Loucy (cell line): ENCODE results near the gene TUBB2A.

Experiments used
- H2AFZ ChIP-seq: fragments of 200-600 bp; sonication (generic); 2 replicates; pipeline ENCODE4 v1.6.0; 2016; ENCODE audit warnings: antibody characterized with exemption, mild to moderate bottlenecking, low read length, moderate library complexity
- H3F3A ChIP-seq: fragments of 200-600 bp; 2 replicates; pipeline ENCODE4 v1.6.0; 2016; ENCODE audit warnings: antibody characterized with exemption, low read depth, mild to moderate bottlenecking
- H3K27me3 ChIP-seq: fragments of 200-600 bp; sonication (generic); 2 replicates; pipeline ENCODE4 v1.6.1; 2014; ENCODE audit warnings: low read length, mild to moderate bottlenecking; ENCODE audit not compliant: insufficient read depth, poor library complexity, severe bottlenecking
- H3K36me3 ChIP-seq: fragments of 200-600 bp; sonication (generic); 2 replicates; pipeline ENCODE4 v1.6.1; 2016; ENCODE audit warnings: low read length; ENCODE audit not compliant: insufficient read depth
- H3K4me1 ChIP-seq: fragments of 200-600 bp; sonication (generic); 2 replicates; pipeline ENCODE4 v1.5.1; 2014; ENCODE audit warnings: low read length, mild to moderate bottlenecking; ENCODE audit not compliant: insufficient read depth, poor library complexity, severe bottlenecking
- H3K4me2 ChIP-seq: fragments of 200-600 bp; sonication (generic); 2 replicates; pipeline ENCODE4 v1.6.0; 2014; ENCODE audit warnings: antibody characterized with exemption, low read length, low read depth, mild to moderate bottlenecking; ENCODE audit not compliant: poor library complexity, severe bottlenecking
- H3K4me3 ChIP-seq: fragments of 200-600 bp; sonication (generic); 2 replicates; pipeline ENCODE4 v1.5.1; 2014; ENCODE audit warnings: low read length, mild to moderate bottlenecking, mixed read lengths; ENCODE audit not compliant: poor library complexity, severe bottlenecking
- H3K79me2 ChIP-seq: fragments of 200-600 bp; sonication (generic); 2 replicates; pipeline ENCODE4 v1.6.1; 2014; ENCODE audit warnings: low read length; ENCODE audit not compliant: insufficient read depth
- H3K9ac ChIP-seq: fragments of 200-600 bp; sonication (generic); 2 replicates; pipeline ENCODE4 v1.6.0; 2014; ENCODE audit warnings: mild to moderate bottlenecking, low read depth, low read length, moderate library complexity; ENCODE audit not compliant: poor library complexity, severe bottlenecking
- H3K9me2 ChIP-seq: fragments of 200-600 bp; sonication (generic); replicated peaks from 2 replicates; pipeline ENCODE4 v1.6.1; 2016; ENCODE audit warnings: low read depth, low read length, mixed read lengths
- H3K9me3 ChIP-seq: fragments of 200-600 bp; sonication (generic); 2 replicates; pipeline ENCODE4 v1.6.1; 2014; ENCODE audit warnings: mild to moderate bottlenecking, antibody characterized with exemption, low read length, low read depth; ENCODE audit not compliant: insufficient read depth
- H4K20me1 ChIP-seq: fragments of 200-600 bp; sonication (generic); 2 replicates; pipeline ENCODE4 v1.6.0; 2014; ENCODE audit warnings: antibody characterized with exemption, low read length, mild to moderate bottlenecking; ENCODE audit not compliant: insufficient read depth, poor library complexity, severe bottlenecking
- CTCF ChIP-seq: fragments of 200-600 bp; sonication (generic); conservative IDR thresholded peaks from 2 replicates; pipeline ENCODE4 v1.5.1; 2014; ENCODE audit warnings: mild to moderate bottlenecking, antibody characterized with exemption, low read length
- EZH2phosphoT487 ChIP-seq: fragments of 200-600 bp; IDR thresholded peaks from 2 replicates; pipeline ENCODE4 v1.6.1; 2018; ENCODE audit warnings: antibody characterized with exemption, mild to moderate bottlenecking, moderate library complexity, borderline replicate concordance

The TUBB2A gene

DNA sequence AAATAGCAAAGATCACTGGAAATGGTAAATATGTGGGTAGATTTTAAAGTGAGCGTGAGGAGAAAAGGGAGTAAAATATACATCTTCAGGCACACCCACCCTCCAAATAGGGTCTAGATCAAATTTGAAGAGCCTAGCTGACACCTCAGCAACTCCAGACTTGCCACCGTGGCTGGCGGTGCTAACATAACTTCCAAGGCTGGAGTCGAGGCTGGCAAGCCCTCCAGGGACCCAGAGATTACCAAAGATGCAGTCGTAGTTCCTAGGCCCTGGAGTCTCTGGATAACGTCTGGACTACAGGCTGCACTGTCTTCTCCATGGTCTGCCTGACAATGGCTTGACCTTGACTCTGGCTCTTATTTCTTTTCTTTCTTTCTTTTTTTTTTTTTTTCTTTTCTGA, 47.6 kb upstream of the TUBB2A start:
- Histone ChIP-seq H4K20me1 (no peaks in the 10 kb centered on the region), H3K4me1 (no peaks in the 10 kb centered on the region), H3K9ac (no peak overlapping the region), H3F3A (no peaks in the 10 kb centered on the region), H3K79me2 (no peaks in the 10 kb centered on the region), H3K27me3 (no peaks in the 10 kb centered on the region), H3K36me3 (no peaks in the 10 kb centered on the region), H3K4me3 (no peak overlapping the region), H3K4me2 (no peak overlapping the region), H2AFZ (no peak overlapping the region), H3K9me3 (no peaks in the 10 kb centered on the region), H3K9me2 (no peaks in the 10 kb centered on the region)
- TF ChIP-seq CTCF: no peak
- no peak for TF ChIP-seq EZH2phosphoT487

- no peak overlapping the region; the same call in 1 of the 2 replicates for H2AFZ ChIP-seq
- no peaks in the 10 kb centered on the region for H3K27me3 ChIP-seq
- no peaks in the 10 kb centered on the region for H3K9me2 ChIP-seq
- no peak overlapping the region for H3K4me3 ChIP-seq
- H3F3A ChIP-seq: no peaks in the 10 kb centered on the region
- no peaks in the 10 kb centered on the region for H3K4me1 ChIP-seq
- peak overlapping the region; percentile 10 for H3K4me2 ChIP-seq
- H3K9me3 ChIP-seq: no peaks in the 10 kb centered on the region
- H3K79me2 ChIP-seq: no peaks in the 10 kb centered on the region
- H4K20me1 ChIP-seq: no peaks in the 10 kb centered on the region
- no peak overlapping the region for H3K9ac ChIP-seq
- TF ChIP-seq EZH2phosphoT487: no peak
- TF ChIP-seq CTCF: no peak
- no peaks in the 10 kb centered on the region for H3K36me3 ChIP-seq
These were observed 45.8 kb upstream of the TUBB2A start for GRCh38 chr6:3202999-3203696.

DNA sequence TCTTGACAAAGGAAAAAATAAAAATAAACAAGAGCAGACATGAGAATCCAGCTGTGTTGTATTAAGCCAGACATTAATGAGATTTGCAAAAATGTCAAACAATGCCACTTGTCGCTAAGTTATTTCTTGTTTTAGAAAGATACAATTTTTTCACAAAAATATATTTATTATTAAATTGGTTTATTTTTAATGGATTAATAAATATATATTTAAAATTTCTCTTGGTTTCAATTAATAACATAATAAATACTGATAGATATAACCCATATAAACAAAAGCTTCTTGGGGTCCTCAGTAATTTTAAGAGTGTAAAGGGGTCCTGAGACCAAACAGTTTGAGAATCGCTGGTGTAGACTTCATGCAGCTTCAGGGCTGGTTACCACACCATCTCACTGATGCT, 44.0 kb upstream of the TUBB2A start:
- no peaks in the 10 kb centered on the region for H3F3A ChIP-seq
- no peaks in the 10 kb centered on the region for H3K27me3 ChIP-seq
- no peaks in the 10 kb centered on the region for H4K20me1 ChIP-seq
- no peaks in the 10 kb centered on the region for H3K9me3 ChIP-seq
- H3K79me2 ChIP-seq: no peaks in the 10 kb centered on the region
- no peak overlapping the region for H3K4me2 ChIP-seq
- no peaks in the 10 kb centered on the region for H3K36me3 ChIP-seq
- no peaks in the 10 kb centered on the region for H3K4me1 ChIP-seq
- no peak overlapping the region for H3K9ac ChIP-seq
- TF ChIP-seq CTCF (no peak), EZH2phosphoT487 (no peak)
- no peak overlapping the region for H2AFZ ChIP-seq
- no peaks in the 10 kb centered on the region for H3K9me2 ChIP-seq
- H3K4me3 ChIP-seq: no peak overlapping the region
